Esophagus squamous epithelium (tissue), 5 donors: ENCODE measurements around the gene NCOA1. TPM values are rescaled to one million over a fixed set of nuclear protein-coding genes. Genes with fewer than 3 reads are reported as not detected.

Experiments used
- DNase-seq: peaks from one replicate; lab custom pipeline; 2025; lab: John Stamatoyannopoulos, UW
- H3K27ac ChIP-seq, 4 donors: fragments of 200-600 bp; sonication (generic); one replicate each; pipeline ENCODE4 v1.5.1; 2016 to 2019; ENCODE audit warnings: mild to moderate bottlenecking in 1 of 4
- H3K27me3 ChIP-seq, 4 donors: fragments of 200-600 bp; sonication (generic); 1 replicate in 3 of 4; 2 replicates in 1 of 4; pipeline versions ENCODE4 v1.5.1 to v1.6.0; 2017 to 2021; ENCODE audit warnings: antibody characterized with exemption in 1 of 4
- H3K36me3 ChIP-seq, 3 donors: fragments of 200-600 bp; sonication (generic); one replicate each; pipeline ENCODE4 v1.5.1; 2016 to 2019
- H3K4me1 ChIP-seq, 3 donors: fragments of 200-600 bp; sonication (generic); one replicate each; pipeline ENCODE4 v1.5.1; 2017 to 2019
- H3K4me3 ChIP-seq, 4 donors: fragments of 200-600 bp; sonication (generic); 1 replicate in 3 of 4; 2 replicates in 1 of 4; pipeline ENCODE4 v1.5.1; 2016 to 2019; ENCODE audit warnings: mild to moderate bottlenecking in 2 of 4, moderate library complexity in 1 of 4
- H3K9me3 ChIP-seq, 3 donors: fragments of 200-600 bp; sonication (generic); one replicate each; pipeline ENCODE4 v1.5.1; 2016 to 2019
- POLR2A ChIP-seq, 4 donors: fragments of 450-650 bp; IDR thresholded peaks; one replicate each; pipeline ENCODE4 v1.6.1; 2017; ENCODE audit warnings: antibody characterized with exemption in 4 of 4, mild to moderate bottlenecking in 4 of 4, moderate library complexity in 3 of 4
- WGBS, 2 donors: methylation state at CpG; one replicate each; pipeline ENCODE4 v1.1.5; 2018; 5-methylcytosine and 5-hydroxymethylcytosine counted together
- intact Hi-C: fragments of 100-400 bp; cut with DNase I; formaldehyde crosslinking; loops from one replicate; pipeline ENCODE4 v1.15.0; 2022
- total RNA-seq, 4 donors: library from RNA; depleted of rRNA; stranded (reverse); fragments of >200 nt; gene quantifications; one replicate each; pipeline ENCODE4 v1.1.0, GENCODE V29; 2016
- TF ChIP-seq, protein P1 (sequence below), 6 experiments: fragments of 450-650 bp in 4 of 6; fragments of 200-600 bp in 2 of 6; sonication (generic) in 2 of 6; IDR thresholded peaks; one replicate each; pipeline ENCODE4 v1.5.1; 2016 to 2019; ENCODE audit warnings: antibody characterized with exemption in 6 of 6, mild to moderate bottlenecking in 4 of 6, moderate library complexity in 4 of 6
- donor health status: DM: yes; HTN: yes; CAD: no.

Gene NCOA1
- total RNA-seq, 4 donors from 2014 or later = 21.3 to 45.4 (median 32.9) TPM

DNA sequence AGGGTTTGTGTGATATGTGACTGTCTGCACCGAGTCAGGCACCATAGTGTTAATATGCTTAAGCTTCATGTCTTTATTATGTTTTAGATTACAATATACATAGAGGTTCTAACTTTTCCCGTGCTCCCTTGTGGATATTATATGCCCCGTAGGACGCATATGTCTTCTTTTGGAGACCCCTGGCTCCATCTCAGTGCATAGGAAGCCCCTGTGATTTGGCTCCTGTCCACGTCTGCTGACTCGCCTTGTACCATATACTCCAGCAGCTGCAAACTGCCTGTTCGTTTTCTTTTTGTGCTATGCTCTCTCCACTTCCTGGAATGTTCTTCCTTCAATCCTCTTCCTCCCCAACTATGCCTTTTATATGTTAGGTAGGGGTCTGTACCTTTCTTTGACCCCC is 191.2 kb downstream of the NCOA1 start:
- Histone ChIP-seq H3K9me3 (no peaks in the 10 kb centered on the region), H3K4me3 (no peak overlapping the region), H3K4me1 (no peaks in the 10 kb centered on the region), H3K36me3 (peaks cover 0 to 41% (median 0%) of the 10 kb centered on the region in 3 donors), H3K27me3 (no peaks in the 10 kb centered on the region), H3K27ac (no peak overlapping the region)
- WGBS, 2 donors = 70 to 75% methylated on average over 7 of the region's 7 CpGs
- TF ChIP-seq, protein P1, sequence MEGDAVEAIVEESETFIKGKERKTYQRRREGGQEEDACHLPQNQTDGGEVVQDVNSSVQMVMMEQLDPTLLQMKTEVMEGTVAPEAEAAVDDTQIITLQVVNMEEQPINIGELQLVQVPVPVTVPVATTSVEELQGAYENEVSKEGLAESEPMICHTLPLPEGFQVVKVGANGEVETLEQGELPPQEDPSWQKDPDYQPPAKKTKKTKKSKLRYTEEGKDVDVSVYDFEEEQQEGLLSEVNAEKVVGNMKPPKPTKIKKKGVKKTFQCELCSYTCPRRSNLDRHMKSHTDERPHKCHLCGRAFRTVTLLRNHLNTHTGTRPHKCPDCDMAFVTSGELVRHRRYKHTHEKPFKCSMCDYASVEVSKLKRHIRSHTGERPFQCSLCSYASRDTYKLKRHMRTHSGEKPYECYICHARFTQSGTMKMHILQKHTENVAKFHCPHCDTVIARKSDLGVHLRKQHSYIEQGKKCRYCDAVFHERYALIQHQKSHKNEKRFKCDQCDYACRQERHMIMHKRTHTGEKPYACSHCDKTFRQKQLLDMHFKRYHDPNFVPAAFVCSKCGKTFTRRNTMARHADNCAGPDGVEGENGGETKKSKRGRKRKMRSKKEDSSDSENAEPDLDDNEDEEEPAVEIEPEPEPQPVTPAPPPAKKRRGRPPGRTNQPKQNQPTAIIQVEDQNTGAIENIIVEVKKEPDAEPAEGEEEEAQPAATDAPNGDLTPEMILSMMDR (IDR thresholded peaks at IDR 0.05) = no peak
- TF ChIP-seq POLR2A (IDR thresholded peaks at IDR 0.05) = no peak
- intact Hi-C loops = no loop called here
- DNase-seq = no peak

DNA sequence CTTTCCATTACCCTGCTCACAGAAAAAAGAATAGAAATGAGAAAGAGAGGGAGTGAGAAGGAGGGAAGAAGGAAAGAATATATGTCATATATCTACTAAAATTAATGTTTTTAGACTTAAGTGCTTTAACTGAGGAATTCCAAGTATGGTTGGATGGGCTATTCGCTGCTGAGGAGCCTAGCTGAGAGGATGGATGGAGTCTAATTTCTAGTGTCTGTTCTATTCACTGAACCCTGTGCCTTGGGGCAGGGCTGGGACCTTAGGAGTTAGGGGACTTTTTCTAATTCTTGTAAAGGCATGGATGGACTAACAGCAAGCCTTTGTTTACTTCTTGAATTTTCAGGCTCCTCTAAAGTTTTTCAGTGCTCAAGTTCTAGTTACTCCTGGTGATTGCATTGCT is 192.4 kb downstream of the NCOA1 start:
- no peak for DNase-seq
- Histone ChIP-seq H3K36me3 (peaks cover 0 to 36% (median 0%) of the 10 kb centered on the region in 3 donors), H3K27me3 (no peaks in the 10 kb centered on the region), H3K9me3 (no peaks in the 10 kb centered on the region), H3K4me1 (no peaks in the 10 kb centered on the region), H3K4me3 (no peak overlapping the region), H3K27ac (no peak overlapping the region)
- intact Hi-C loops = no loop called here
- WGBS, 2 donors = 83 to 84% methylated on average over 1 of the region's 1 CpG
- TF ChIP-seq POLR2A (IDR thresholded peaks at IDR 0.05) = no peak
- TF ChIP-seq, protein P1 (IDR thresholded peaks at IDR 0.05) = no peak

DNA sequence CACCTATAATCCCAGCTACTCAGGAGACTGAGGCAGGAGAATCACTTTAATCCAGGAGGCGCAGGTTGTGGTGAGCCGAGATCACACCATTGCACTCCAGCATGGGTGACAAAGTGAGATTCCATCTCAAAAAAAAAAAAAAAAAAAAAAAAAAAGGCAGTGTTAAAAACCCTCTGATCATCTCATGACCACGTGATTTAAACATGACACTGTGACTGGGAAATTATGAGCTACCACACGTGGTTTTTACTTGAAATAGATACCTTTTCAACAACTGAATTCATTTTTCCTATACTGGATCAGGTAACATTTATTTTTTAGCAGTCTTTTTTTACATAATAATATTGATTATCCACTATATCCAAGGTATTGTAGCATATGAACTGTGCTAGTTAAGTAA is 199.5 kb downstream of the NCOA1 start:
- H3K4me3 ChIP-seq = no peak overlapping the region
- H3K36me3 ChIP-seq = peaks cover 0 to 32% (median 0%) of the 10 kb centered on the region in 3 donors
- H3K27me3 ChIP-seq = no peaks in the 10 kb centered on the region
- 90 to 93% methylated on average over 4 of the region's 4 CpGs for WGBS, 2 donors
- H3K27ac ChIP-seq = no peak overlapping the region
- DNase-seq = no peak
- TF ChIP-seq POLR2A (IDR thresholded peaks at IDR 0.05) = no peak
- TF ChIP-seq, protein P1 (IDR thresholded peaks at IDR 0.05) = no peak
- intact Hi-C loops = no loop called here
- no peaks in the 10 kb centered on the region for H3K4me1 ChIP-seq
- no peaks in the 10 kb centered on the region for H3K9me3 ChIP-seq

DNA sequence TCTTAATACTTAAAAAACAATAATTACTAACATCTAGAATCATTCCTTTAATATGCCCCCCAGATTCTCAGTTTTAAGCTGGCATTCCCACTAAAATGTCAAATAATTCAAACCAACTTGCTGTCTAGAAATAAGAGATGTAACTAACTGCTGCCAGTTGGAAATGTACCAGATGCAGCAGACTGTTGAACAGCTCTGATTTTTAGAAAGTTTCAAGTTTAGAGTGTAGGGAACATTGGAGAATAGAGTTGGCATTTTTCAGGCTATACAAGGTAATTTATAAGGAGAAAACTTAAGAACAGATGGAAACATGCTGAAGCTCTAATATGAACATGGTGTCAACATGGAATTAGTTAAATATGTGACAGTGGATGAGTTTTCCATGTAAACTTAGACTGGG is 200.8 kb downstream of the NCOA1 start:
- DNase-seq = no peak
- intact Hi-C loops = no loop called here

DNA sequence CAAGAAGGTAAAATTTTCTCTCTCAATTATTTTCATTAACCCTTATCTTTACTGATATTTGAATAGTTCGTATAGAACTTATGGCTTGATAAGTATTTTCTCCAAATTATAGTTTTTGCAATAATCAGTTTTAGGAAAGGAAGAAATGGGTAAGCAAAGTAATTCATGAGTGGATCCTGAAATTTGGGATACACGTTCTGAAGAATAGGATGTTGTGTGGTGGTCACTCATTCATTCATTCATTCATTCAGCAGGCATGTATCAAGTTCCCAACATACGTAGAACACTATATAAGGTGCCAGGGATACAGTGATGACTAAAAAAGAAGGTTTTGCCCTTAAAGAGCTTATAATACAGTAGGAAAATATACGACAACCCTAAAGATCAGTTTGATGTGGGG is 206.7 kb downstream of the NCOA1 start:
- intact Hi-C loops = no loop called here
- H3K27me3 ChIP-seq = no peaks in the 10 kb centered on the region
- TF ChIP-seq, protein P1 (IDR thresholded peaks at IDR 0.05) = no peak
- TF ChIP-seq POLR2A (IDR thresholded peaks at IDR 0.05) = no peak
- peaks cover 0 to 58% (median 0%) of the 10 kb centered on the region in 3 donors for H3K36me3 ChIP-seq
- 89 to 90% methylated on average over 4 of the region's 4 CpGs for WGBS, 2 donors
- DNase-seq = no peak
- no peak overlapping the region for H3K27ac ChIP-seq
- peaks cover 0 to 6% (median 2%) of the 10 kb centered on the region in 3 donors for H3K4me1 ChIP-seq
- H3K9me3 ChIP-seq = no peaks in the 10 kb centered on the region
- no peak overlapping the region for H3K4me3 ChIP-seq

More for the DNA sequence above, 200.8 kb downstream of the NCOA1 start:
- Histone ChIP-seq H3K27ac (no peak overlapping the region), H3K4me3 (no peak overlapping the region), H3K27me3 (no peaks in the 10 kb centered on the region), H3K9me3 (no peaks in the 10 kb centered on the region), H3K4me1 (no peaks in the 10 kb centered on the region), H3K36me3 (peaks cover 0 to 36% (median 0%) of the 10 kb centered on the region in 3 donors)
- no peak for TF ChIP-seq POLR2A (IDR thresholded peaks at IDR 0.05)

DNA sequence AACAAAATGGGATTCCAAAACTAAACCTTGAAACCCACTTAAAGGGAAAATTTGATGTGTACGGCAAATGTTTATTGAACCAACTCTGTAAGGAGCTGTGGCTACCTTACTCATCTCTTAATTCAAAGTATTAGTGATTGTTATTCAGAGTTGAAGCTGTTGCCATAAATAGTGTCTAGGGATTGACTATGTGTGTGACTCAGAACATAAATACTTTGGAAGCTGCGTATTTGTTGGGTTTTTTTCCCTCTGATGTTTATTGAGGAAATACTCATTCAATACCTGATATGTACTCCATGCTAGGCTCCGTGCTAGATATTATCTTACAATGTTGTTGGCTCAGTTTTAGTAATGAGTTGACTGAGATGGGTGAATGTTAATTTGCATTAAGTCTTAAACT is 211.7 kb downstream of the NCOA1 start:
- Histone ChIP-seq H3K4me3 (no peak overlapping the region), H3K4me1 (peaks cover 0 to 7% (median 2%) of the 10 kb centered on the region in 3 donors), H3K36me3 (peaks cover 0 to 60% (median 5%) of the 10 kb centered on the region in 3 donors), H3K27me3 (no peaks in the 10 kb centered on the region), H3K9me3 (no peaks in the 10 kb centered on the region), H3K27ac (no peak overlapping the region)
- DNase-seq = no peak
- TF ChIP-seq POLR2A (IDR thresholded peaks at IDR 0.05) = no peak
- TF ChIP-seq, protein P1 (IDR thresholded peaks at IDR 0.05) = no peak
- intact Hi-C loops = no loop called here
- 36 to 53% methylated on average over 3 of the region's 3 CpGs for WGBS, 2 donors
